A673 (cell line): Measurements from ENCODE around the gene LPP. TPM values are rescaled to one million over a fixed set of nuclear protein-coding genes. Genes with fewer than 3 reads are reported as not detected.

Experiments
- BruUV-seq: library from RNA; stranded (reverse); fragments of 400-500 nt; replicated peaks from 2 replicates; lab custom pipeline; 2021; lab: Mats Ljungman, UMichigan
- CTCF ChIA-PET: fragments of 300-600 bp; sonication (Branson Sonifier 250); formaldehyde crosslinking; loops from one replicate; lab custom pipeline; 2022; ENCODE audit warnings: antibody characterized with exemption; lab: Charles Lee
- POLR2A ChIA-PET: fragments of 300-600 bp; sonication (Branson Sonifier 250); formaldehyde crosslinking; loops from one replicate; lab custom pipeline; 2022; ENCODE audit warnings: antibody characterized with exemption; ENCODE audit not compliant: low non-redundant PET; lab: Charles Lee
- DNase-seq: peaks from one replicate; pipeline ENCODE4 v3.0.0-alpha.2; 2015; ENCODE audit warnings: low spot score
- H3K27ac ChIP-seq: fragments of 200-600 bp; sonication (generic); 2 replicates; pipeline ENCODE4 v1.5.1; 2016; ENCODE audit warnings: mixed run types, low read depth, mild to moderate bottlenecking, mixed read lengths, antibody characterized with exemption, low read length; ENCODE audit not compliant: poor library complexity, severe bottlenecking
- H3K27me3 ChIP-seq: fragments of 200-600 bp; sonication (generic); replicated peaks from 2 replicates; pipeline ENCODE4 v1.6.1; 2017; ENCODE audit warnings: mixed run types, low read depth, mild to moderate bottlenecking, mixed read lengths, antibody characterized with exemption, low read length; ENCODE audit not compliant: insufficient read depth, poor library complexity
- H3K36me3 ChIP-seq: fragments of 200-600 bp; sonication (generic); 2 replicates; pipeline ENCODE4 v1.6.1; 2016; ENCODE audit warnings: mixed run types, mild to moderate bottlenecking, mixed read lengths, antibody characterized with exemption, low read length; ENCODE audit not compliant: insufficient read depth, poor library complexity, severe bottlenecking
- H3K4me1 ChIP-seq: fragments of 200-600 bp; sonication (generic); 2 replicates; pipeline ENCODE4 v1.6.1; 2017; ENCODE audit warnings: mixed run types, mild to moderate bottlenecking, mixed read lengths, antibody characterized with exemption, low read length; ENCODE audit not compliant: insufficient read depth, poor library complexity, severe bottlenecking
- H3K4me3 ChIP-seq: fragments of 200-600 bp; sonication (generic); 2 replicates; pipeline ENCODE4 v1.5.1; 2016; ENCODE audit warnings: low read depth, mixed run types, mild to moderate bottlenecking, mixed read lengths, low read length; ENCODE audit not compliant: poor library complexity, severe bottlenecking
- H3K9me3 ChIP-seq: fragments of 200-600 bp; sonication (generic); 2 replicates; pipeline ENCODE4 v1.6.1; 2016; ENCODE audit warnings: mixed run types, low read depth, mild to moderate bottlenecking, mixed read lengths, antibody characterized with exemption, low read length; ENCODE audit not compliant: poor library complexity, severe bottlenecking
- CTCF ChIP-seq: fragments of 300-800, 200-600 bp; sonication (generic); conservative IDR thresholded peaks from 2 replicates; pipeline ENCODE4 v1.5.1; 2017; ENCODE audit warnings: low read depth, mild to moderate bottlenecking, antibody characterized with exemption, low read length, moderate library complexity, mixed read lengths
- EZH2 ChIP-seq: fragments of 200-600 bp; sonication (generic); IDR thresholded peaks from 2 replicates; pipeline ENCODE4 v1.6.1; 2017; ENCODE audit warnings: borderline replicate concordance, low read depth, mild to moderate bottlenecking, mixed read lengths, antibody characterized with exemption, low read length; ENCODE audit not compliant: poor library complexity, severe bottlenecking
- intact Hi-C: fragments of 100-400 bp; cut with micrococcal nuclease; formaldehyde crosslinking; loops from one replicate; pipeline ENCODE4 v1.10.0; 2022; ENCODE audit not compliant: unreplicated experiment
- total RNA-seq: library from RNA; stranded (reverse); gene quantifications from 2 replicates; pipeline ENCODE4 v1.2.3, GENCODE V29; 2021

The LPP gene
- total RNA-seq, 1 experiment from 2014 or later: 39.7 TPM

DNA sequence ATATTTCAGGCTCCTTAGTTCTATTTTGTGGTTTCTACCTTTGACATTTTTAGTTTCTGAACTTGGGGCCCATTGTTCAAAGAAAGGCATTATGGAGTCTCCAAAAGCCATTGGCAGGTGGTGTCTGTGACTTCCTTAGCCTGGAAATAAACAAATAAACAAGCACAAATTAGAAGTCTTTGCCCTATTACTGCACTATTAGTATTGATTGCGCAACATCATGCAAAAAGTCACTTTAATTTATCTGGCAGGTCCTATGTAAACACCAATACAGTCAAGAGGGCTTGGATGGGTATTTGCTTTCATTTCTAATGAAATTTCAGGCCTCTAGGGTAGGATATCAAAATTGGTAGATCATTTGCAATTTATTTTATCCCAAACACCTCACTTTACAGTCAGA, 85.6 kb downstream of the LPP start:
- no peaks in the 10 kb centered on the region for H3K36me3 ChIP-seq
- H3K4me1 ChIP-seq: peaks cover 5% of the 10 kb centered on the region
- no peak overlapping the region for H3K27ac ChIP-seq
- intact Hi-C loops: no loop called here
- H3K4me3 ChIP-seq: no peak overlapping the region
- BruUV-seq: no TSS peak
- no peaks in the 10 kb centered on the region for H3K27me3 ChIP-seq
- DNase-seq: no peak
- ChIA-PET POLR2A (no interaction called here), CTCF (no interaction called here)
- H3K9me3 ChIP-seq: no peaks in the 10 kb centered on the region
- TF ChIP-seq CTCF: no peak
- no peak for TF ChIP-seq EZH2

DNA sequence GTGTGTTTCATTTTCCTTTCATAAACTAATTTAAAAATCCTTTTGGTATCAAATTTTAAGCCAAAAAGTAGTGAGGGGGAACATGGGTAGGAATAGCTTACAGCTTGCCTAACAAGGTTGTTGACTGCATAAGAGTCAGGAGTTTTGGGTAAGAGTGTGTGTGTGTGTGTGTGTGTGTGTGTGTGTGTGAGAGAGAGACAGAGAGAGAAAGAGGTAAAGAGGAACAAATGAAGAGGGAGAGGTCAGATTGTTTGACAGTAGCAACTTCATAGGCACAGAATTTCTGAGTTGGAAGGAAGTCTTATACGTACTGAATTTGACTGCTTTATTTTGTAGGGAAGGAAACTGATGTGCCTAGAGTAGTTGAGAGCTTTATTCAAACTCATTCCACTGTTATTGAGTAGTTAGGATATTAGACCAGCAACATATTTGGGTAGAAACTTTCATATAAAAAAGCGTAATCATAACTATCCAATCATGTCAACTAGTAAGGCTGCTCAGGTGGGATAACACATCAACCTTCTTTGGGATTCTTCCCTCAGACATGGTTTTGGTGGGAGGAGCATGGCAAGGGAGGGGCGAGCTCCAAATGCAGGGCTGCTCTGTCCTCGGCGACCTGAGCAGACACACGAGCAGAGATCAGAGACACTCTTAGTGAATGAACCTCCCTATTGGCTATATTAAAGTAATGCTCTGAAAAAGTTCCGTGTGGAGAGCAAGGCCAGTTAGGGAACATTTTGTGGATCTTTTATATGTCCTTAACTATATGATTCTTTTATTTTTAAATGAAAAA, 86.4 kb downstream of the LPP start:
- H3K27ac ChIP-seq: no peak overlapping the region
- ChIA-PET POLR2A (interaction anchor here (0.5 kb wide), 1 partner anchor 424 kb away, joined by 3 read pairs; no protein-coding TSS in a partner anchor), CTCF (no interaction called here)
- peaks cover 5% of the 10 kb centered on the region for H3K4me1 ChIP-seq
- intact Hi-C loops: no loop called here
- no peak for DNase-seq
- no peaks in the 10 kb centered on the region for H3K27me3 ChIP-seq
- no peaks in the 10 kb centered on the region for H3K9me3 ChIP-seq
- no peaks in the 10 kb centered on the region for H3K36me3 ChIP-seq
- no TSS peak for BruUV-seq
- TF ChIP-seq CTCF (no peak), EZH2 (no peak)
- H3K4me3 ChIP-seq: no peak overlapping the region

DNA sequence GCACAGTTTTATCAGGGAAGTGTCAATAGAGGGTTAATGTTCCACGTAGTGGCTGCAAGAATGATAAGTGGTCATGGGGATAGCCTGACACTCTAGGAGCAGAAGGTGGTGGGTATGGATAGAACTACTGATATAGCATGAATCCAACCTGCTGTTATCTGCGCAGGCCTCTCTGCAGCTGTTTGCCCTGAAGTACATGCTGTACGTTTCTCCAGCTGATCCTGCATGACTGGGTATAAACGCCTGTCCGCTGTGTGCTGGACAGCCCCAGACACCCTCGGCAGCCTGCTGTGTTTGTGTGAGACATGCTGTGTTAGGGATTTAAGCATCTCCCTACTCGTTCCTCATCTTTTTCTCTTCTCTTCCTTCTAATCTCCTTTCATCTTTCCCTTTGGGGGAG, 87.1 kb downstream of the LPP start:
- no peak for TF ChIP-seq EZH2
- TF ChIP-seq CTCF: no peak
- Histone ChIP-seq H3K27me3 (no peaks in the 10 kb centered on the region), H3K27ac (no peak overlapping the region), H3K9me3 (no peaks in the 10 kb centered on the region), H3K36me3 (no peaks in the 10 kb centered on the region), H3K4me1 (peaks cover 5% of the 10 kb centered on the region), H3K4me3 (no peak overlapping the region)
- CTCF ChIA-PET: no interaction called here
- POLR2A ChIA-PET: interaction anchor here (0.5 kb wide), 1 partner anchor 424 kb away, joined by 3 read pairs; no protein-coding TSS in a partner anchor
- intact Hi-C loops: no loop called here
- no peak for DNase-seq
- no TSS peak for BruUV-seq
